Loucy (cell line): ENCODE measurements around the gene APOBEC3B.

Experiments
- H2AFZ ChIP-seq: fragments of 200-600 bp; sonication (generic); 2 replicates; pipeline ENCODE4 v1.6.0; 2016; ENCODE audit warnings: antibody characterized with exemption, mild to moderate bottlenecking, low read length, moderate library complexity
- H3F3A ChIP-seq: fragments of 200-600 bp; 2 replicates; pipeline ENCODE4 v1.6.0; 2016; ENCODE audit warnings: antibody characterized with exemption, low read depth, mild to moderate bottlenecking
- H3K27me3 ChIP-seq: fragments of 200-600 bp; sonication (generic); 2 replicates; pipeline ENCODE4 v1.6.1; 2014; ENCODE audit warnings: low read length, mild to moderate bottlenecking; ENCODE audit not compliant: insufficient read depth, poor library complexity, severe bottlenecking
- H3K36me3 ChIP-seq: fragments of 200-600 bp; sonication (generic); 2 replicates; pipeline ENCODE4 v1.6.1; 2016; ENCODE audit warnings: low read length; ENCODE audit not compliant: insufficient read depth
- H3K4me1 ChIP-seq: fragments of 200-600 bp; sonication (generic); 2 replicates; pipeline ENCODE4 v1.5.1; 2014; ENCODE audit warnings: low read length, mild to moderate bottlenecking; ENCODE audit not compliant: insufficient read depth, poor library complexity, severe bottlenecking
- H3K4me2 ChIP-seq: fragments of 200-600 bp; sonication (generic); 2 replicates; pipeline ENCODE4 v1.6.0; 2014; ENCODE audit warnings: antibody characterized with exemption, low read length, low read depth, mild to moderate bottlenecking; ENCODE audit not compliant: poor library complexity, severe bottlenecking
- H3K4me3 ChIP-seq: fragments of 200-600 bp; sonication (generic); 2 replicates; pipeline ENCODE4 v1.5.1; 2014; ENCODE audit warnings: low read length, mild to moderate bottlenecking, mixed read lengths; ENCODE audit not compliant: poor library complexity, severe bottlenecking
- H3K79me2 ChIP-seq: fragments of 200-600 bp; sonication (generic); 2 replicates; pipeline ENCODE4 v1.6.1; 2014; ENCODE audit warnings: low read length; ENCODE audit not compliant: insufficient read depth
- H3K9ac ChIP-seq: fragments of 200-600 bp; sonication (generic); 2 replicates; pipeline ENCODE4 v1.6.0; 2014; ENCODE audit warnings: mild to moderate bottlenecking, low read depth, low read length, moderate library complexity; ENCODE audit not compliant: poor library complexity, severe bottlenecking
- H3K9me2 ChIP-seq: fragments of 200-600 bp; sonication (generic); replicated peaks from 2 replicates; pipeline ENCODE4 v1.6.1; 2016; ENCODE audit warnings: low read depth, low read length, mixed read lengths
- H3K9me3 ChIP-seq: fragments of 200-600 bp; sonication (generic); 2 replicates; pipeline ENCODE4 v1.6.1; 2014; ENCODE audit warnings: mild to moderate bottlenecking, antibody characterized with exemption, low read length, low read depth; ENCODE audit not compliant: insufficient read depth
- H4K20me1 ChIP-seq: fragments of 200-600 bp; sonication (generic); 2 replicates; pipeline ENCODE4 v1.6.0; 2014; ENCODE audit warnings: antibody characterized with exemption, low read length, mild to moderate bottlenecking; ENCODE audit not compliant: insufficient read depth, poor library complexity, severe bottlenecking
- EZH2phosphoT487 ChIP-seq: fragments of 200-600 bp; IDR thresholded peaks from 2 replicates; pipeline ENCODE4 v1.6.1; 2018; ENCODE audit warnings: antibody characterized with exemption, mild to moderate bottlenecking, moderate library complexity, borderline replicate concordance
- TF ChIP-seq, protein P1 (sequence below): fragments of 200-600 bp; sonication (generic); conservative IDR thresholded peaks from 2 replicates; pipeline ENCODE4 v1.5.1; 2014; ENCODE audit warnings: mild to moderate bottlenecking, antibody characterized with exemption, low read length

The APOBEC3B gene

GRCh38 chr22:38996105-38996504 is 14.0 kb downstream of the APOBEC3B start:
- H3K9me3 ChIP-seq = no peaks in the 10 kb centered on the region
- no peak overlapping the region for H3K9ac ChIP-seq
- H3K9me2 ChIP-seq = no peaks in the 10 kb centered on the region
- H3K36me3 ChIP-seq = no peaks in the 10 kb centered on the region
- no peaks in the 10 kb centered on the region for H3K4me1 ChIP-seq
- no peak overlapping the region for H3K4me2 ChIP-seq
- no peak overlapping the region for H3K4me3 ChIP-seq
- no peak overlapping the region for H2AFZ ChIP-seq
- no peaks in the 10 kb centered on the region for H4K20me1 ChIP-seq
- TF ChIP-seq, protein P1, sequence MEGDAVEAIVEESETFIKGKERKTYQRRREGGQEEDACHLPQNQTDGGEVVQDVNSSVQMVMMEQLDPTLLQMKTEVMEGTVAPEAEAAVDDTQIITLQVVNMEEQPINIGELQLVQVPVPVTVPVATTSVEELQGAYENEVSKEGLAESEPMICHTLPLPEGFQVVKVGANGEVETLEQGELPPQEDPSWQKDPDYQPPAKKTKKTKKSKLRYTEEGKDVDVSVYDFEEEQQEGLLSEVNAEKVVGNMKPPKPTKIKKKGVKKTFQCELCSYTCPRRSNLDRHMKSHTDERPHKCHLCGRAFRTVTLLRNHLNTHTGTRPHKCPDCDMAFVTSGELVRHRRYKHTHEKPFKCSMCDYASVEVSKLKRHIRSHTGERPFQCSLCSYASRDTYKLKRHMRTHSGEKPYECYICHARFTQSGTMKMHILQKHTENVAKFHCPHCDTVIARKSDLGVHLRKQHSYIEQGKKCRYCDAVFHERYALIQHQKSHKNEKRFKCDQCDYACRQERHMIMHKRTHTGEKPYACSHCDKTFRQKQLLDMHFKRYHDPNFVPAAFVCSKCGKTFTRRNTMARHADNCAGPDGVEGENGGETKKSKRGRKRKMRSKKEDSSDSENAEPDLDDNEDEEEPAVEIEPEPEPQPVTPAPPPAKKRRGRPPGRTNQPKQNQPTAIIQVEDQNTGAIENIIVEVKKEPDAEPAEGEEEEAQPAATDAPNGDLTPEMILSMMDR = no peak
- TF ChIP-seq EZH2phosphoT487 = no peak
- H3K27me3 ChIP-seq = no peaks in the 10 kb centered on the region
- H3K79me2 ChIP-seq = no peaks in the 10 kb centered on the region
- no peaks in the 10 kb centered on the region for H3F3A ChIP-seq

GRCh38 chr22:38997518-38997917 is 15.4 kb downstream of the APOBEC3B start:
- Histone ChIP-seq H3K4me2 (no peak overlapping the region), H3K79me2 (no peaks in the 10 kb centered on the region), H3K4me1 (no peaks in the 10 kb centered on the region), H4K20me1 (no peaks in the 10 kb centered on the region), H3K9me2 (no peaks in the 10 kb centered on the region), H3K27me3 (no peaks in the 10 kb centered on the region), H3K36me3 (no peaks in the 10 kb centered on the region), H2AFZ (no peak overlapping the region), H3K9ac (no peak overlapping the region), H3K9me3 (no peaks in the 10 kb centered on the region), H3K4me3 (no peak overlapping the region), H3F3A (no peaks in the 10 kb centered on the region)
- TF ChIP-seq, protein P1 = no peak
- TF ChIP-seq EZH2phosphoT487 = no peak

DNA sequence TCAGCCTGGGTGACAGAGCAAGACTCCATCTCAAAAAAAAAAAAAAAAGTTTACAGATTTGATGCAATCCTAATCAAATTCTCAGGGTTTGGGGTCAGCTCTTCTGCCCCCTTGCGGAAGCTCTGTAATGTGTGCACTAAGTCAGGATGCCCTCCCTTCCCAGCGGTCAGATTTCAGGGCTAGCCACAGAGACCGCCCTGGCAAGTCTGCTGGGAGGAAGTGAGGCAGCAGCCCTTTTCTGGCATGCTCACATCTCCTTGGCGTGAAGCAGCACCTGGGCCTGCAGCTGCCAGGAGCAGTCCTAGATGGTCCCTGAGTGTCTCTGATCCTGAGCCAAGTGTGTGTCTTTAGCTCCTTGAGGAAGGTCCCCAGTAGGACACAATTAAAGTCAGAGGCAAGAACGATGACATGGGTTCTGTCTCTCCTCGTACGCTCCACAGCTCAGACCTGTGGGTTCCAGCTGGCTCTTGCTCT is 21.1 kb downstream of the APOBEC3B start:
- no peak overlapping the region for H3K9ac ChIP-seq
- no peaks in the 10 kb centered on the region for H3F3A ChIP-seq
- peak overlapping the region; percentile 10 for H3K4me2 ChIP-seq
- TF ChIP-seq, protein P1 = peak; percentile 77
- TF ChIP-seq EZH2phosphoT487 = no peak
- H3K79me2 ChIP-seq = no peaks in the 10 kb centered on the region
- no peaks in the 10 kb centered on the region for H4K20me1 ChIP-seq
- no peaks in the 10 kb centered on the region for H3K9me2 ChIP-seq
- H2AFZ ChIP-seq = peak overlapping the region; percentile 44; the same call in 1 of the 2 replicates
- H3K9me3 ChIP-seq = no peaks in the 10 kb centered on the region
- no peaks in the 10 kb centered on the region for H3K36me3 ChIP-seq
- peaks cover 4% of the 10 kb centered on the region for H3K4me1 ChIP-seq
- no peak overlapping the region for H3K4me3 ChIP-seq
- H3K27me3 ChIP-seq = no peaks in the 10 kb centered on the region
